ENCODE measurements around the gene JADE2.
"Not testable (repeated sequence)": the region's sequence is repeated elsewhere in the genome, so short reads cannot be mapped to it uniquely, and the experiment has no call there.

Gene JADE2

GRCh38 chr5:134547066-134547465 lies 21.6 kb downstream of the JADE2 start:
- no peak overlapping the region for H3K4me3 ChIP-seq
- H3K27ac ChIP-seq: no peak overlapping the region

GRCh38 chr5:134547579-134547978 lies 22.1 kb downstream of the JADE2 start:
- Histone ChIP-seq H3K27ac (no peak overlapping the region), H3K4me3 (no peak overlapping the region)

DNA sequence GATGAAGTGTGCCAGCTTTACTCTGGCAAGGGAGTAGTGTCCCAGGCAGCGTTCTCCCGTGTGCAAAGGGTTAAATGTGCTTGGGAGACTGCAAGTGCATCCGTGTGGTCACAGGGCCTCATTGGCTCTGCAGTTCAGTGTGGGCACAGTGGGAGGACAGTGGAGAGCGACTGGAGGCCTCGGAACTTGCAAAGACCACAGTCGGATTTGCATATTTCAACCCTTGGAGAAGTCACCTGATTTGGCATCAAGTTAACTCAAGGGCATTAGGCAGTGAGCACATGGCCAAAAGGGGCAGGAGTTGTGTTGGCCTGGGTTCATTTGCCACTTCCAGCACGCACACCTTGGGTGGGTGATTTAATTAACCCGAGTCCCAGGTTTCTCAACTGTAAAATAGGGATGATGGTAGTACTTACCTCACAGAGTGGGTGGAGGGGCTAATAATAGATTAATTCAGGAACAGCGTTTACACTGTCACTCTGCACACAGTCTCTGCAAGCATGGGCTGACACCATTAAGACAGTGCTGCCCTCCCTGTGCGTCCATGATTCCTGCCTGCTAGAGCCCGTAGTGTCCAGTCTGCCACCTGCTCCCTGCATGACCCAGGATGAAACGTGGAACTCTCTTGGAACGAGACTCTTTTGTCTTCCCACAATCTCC lies 22.7 kb downstream of the JADE2 start:
- Histone ChIP-seq H3K4me3 (no peak overlapping the region), H3K27ac (no peak overlapping the region)

DNA sequence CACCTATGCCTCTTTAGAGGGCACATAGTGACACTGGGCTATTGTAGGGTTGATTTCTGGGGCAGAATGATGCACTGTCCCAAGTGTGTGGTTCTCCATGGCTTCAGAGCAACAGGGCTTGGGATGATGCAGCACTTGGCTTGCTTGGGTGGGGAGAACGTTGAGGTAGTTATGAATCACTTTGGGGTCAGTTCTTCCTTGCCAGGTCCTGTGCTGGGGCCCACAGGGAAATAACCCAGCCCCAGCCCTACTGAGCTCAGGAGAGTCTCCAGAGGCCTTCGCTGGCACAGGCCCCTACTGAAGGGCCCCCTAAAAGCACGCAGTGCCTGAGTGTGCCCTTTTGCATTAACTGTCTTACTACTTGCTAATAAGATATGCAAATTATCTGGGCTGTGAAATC lies 24.2 kb downstream of the JADE2 start:
- Histone ChIP-seq H3K27ac (peak overlapping the region in 3 of 21 experiments; percentile 1 to 19 (median 5)), H3K4me3 (no peak overlapping the region)

DNA sequence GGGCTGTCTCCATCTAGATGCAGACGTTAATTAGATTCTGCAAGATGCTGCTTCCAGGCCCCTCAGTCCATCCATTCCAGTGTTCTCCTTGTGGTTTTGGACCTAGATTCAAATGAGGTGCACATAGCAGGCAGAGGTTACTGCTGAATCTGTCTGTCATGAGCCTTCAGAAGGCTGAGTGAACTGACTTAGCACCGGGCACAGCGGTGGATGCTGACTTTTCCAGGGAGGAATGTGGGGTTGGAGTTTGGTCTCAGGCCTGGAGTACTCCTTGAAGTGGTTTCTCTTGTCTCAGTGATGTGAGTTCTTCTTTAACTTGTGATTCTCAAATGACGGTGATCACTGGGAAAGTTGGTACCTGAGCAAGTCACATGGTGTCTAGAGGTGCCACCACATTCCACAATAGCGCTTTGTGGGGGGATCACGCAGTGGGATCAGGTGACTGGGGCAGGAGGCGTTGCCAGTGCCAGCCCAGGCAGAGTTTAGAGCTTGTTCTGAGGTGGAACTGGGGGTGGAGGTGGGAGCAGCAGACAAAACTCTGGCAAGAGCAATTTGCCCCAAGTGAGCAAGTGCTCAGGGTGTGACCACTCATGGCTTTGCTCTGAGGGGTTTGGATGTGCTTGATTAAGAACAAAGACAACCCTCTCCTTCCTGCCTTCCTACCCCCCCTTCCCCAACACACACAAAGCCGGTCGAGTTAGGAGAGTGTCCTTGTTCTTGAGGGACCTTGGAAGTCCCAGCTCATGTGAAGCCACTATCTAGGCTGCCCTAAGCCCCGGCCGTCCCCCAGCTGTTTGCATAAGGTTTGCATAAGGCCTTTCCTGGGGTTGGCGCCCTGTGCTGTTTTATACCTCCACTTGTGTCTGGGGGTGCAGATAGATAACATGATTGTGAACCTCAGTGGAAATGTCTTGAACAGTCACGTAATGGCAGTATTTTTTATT lies 25.1 kb downstream of the JADE2 start:
- Histone ChIP-seq H3K27ac (peak overlapping the region in 3 of 21 experiments; percentile 5 to 45 (median 19)), H3K4me3 (no peak overlapping the region)

- H3K27ac ChIP-seq: peak overlapping the region in 1 of 21 experiments; percentile 14
- no peak overlapping the region for H3K4me3 ChIP-seq
Observed at GRCh38 chr5:134551901-134552300, 26.4 kb downstream of the JADE2 start.

GRCh38 chr5:134552301-134552700 lies 26.8 kb downstream of the JADE2 start:
- Histone ChIP-seq H3K4me3 (no peak overlapping the region), H3K27ac (peak overlapping the region in 1 of 21 experiments; percentile 14)

DNA sequence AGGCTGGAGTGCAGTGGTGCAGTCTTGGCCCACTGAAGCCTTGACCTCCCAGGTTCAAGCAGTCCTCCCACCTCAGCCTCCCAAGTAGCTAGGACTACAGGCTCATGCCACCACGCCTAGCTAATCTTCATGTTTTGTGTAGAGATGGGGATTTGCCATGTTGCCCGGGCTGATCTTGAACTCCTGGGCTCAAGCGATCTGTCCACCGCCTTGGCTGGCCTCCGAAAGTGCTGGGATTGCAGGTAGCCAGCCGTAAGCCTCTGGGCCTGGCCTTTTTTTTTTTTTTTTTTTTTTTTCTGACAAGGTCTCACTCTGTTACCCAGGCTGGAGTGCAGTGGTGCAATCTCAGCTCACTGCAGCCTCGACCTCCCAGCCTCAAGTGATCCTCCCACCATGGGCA lies 27.2 kb downstream of the JADE2 start:
- not testable (repeated sequence) for H3K27ac ChIP-seq

GRCh38 chr5:134553821-134554267 lies 28.4 kb downstream of the JADE2 start:
- H3K27ac ChIP-seq: peak overlapping the region in 11 of 21 experiments; percentile 31 to 80 (median 70)
- no peak overlapping the region for H3K4me3 ChIP-seq

More for the DNA sequence above, 27.2 kb downstream of the JADE2 start:
- H3K4me3 ChIP-seq: not testable (repeated sequence)

DNA sequence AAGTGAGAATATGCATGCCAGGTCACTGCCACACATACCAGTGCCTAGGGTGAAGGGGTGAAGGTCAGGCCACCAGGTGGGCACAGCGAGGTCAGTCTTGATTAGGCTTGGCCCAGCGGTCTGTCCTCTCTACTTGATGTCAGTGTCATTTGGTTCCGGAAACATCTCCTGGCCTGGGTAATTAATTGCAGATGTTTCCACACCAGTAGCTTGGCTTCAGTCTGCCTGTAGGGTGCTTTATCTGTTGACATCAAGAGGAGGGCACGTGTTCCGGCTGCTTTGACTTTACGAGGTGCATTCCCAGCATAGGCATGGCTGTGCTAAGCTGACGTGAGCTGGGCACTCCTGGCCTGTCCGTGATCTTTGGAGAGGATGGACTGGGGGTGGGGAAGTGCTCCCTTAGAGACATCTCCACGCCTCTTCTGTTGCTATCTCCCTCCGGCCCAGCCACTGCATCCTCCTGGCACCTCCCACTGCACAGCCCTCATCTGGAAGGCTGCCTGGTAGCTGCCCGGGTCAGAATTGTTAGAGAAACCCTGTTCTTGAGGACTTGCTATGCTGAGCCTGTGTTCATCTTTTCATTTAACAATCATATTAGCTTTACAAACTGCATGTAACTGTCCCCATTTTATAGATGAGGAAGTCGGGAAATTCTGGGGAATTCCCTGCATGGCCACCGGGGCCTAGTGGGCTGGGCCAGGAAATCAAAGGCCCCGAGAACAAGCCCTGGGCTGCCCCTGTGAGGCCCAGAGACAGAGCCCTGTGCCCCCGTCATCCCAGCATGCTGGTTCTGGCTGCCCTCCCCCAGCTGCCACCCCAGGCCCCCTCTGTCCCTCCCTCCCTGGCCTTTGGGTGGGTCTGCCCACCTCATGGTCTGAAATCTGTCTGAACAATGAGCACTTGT lies 29.1 kb downstream of the JADE2 start:
- Histone ChIP-seq H3K4me3 (no peak overlapping the region), H3K27ac (peak overlapping the region in 17 of 21 experiments; percentile 25 to 80 (median 70))

GRCh38 chr5:134555223-134555889 lies 29.9 kb downstream of the JADE2 start:
- Histone ChIP-seq H3K27ac (peak overlapping the region in 17 of 21 experiments; percentile 25 to 80 (median 70)), H3K4me3 (no peak overlapping the region)

DNA sequence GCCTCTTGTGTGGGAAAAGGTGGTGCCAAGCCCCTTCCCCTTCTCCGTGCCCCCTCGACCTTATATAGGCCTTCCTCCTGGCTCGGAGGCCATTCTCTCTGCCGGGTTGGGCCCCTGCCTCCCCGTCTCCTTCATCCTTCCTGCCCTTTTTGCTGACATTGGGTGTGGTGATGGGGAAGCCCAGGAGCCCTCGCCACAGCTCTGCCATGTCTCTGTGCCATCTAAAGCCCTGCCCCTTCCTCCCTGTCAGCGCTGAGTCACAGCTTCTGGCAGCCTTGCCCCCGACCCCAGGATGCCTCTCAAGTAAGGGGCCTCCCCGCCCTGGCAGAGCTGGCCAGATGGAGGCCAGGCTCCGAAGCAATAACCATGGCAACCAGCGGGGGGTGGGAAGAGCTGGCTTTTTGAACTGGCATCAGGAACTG lies 30.4 kb downstream of the JADE2 start:
- peak overlapping the region in 15 of 21 experiments; percentile 6 to 80 (median 70) for H3K27ac ChIP-seq
- H3K4me3 ChIP-seq: no peak overlapping the region

DNA sequence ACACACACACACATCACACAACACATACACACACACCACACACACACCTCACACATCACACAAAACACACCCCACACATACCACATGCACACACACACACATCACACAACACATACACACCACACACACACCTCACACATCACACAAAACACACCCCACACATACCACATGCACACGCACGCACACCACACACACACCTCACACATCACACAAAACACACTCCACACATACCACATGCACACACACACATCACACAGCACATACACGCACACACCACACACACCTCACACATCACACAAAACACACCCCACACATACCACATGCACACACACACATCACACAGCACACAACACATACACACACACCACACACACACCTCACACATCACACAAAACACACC lies 31.1 kb downstream of the JADE2 start:
- H3K4me3 ChIP-seq, H3K27ac ChIP-seq: not testable (repeated sequence)

GRCh38 chr5:134556994-134557393 lies 31.5 kb downstream of the JADE2 start:
- Histone ChIP-seq H3K27ac (no peak overlapping the region), H3K4me3 (no peak overlapping the region)

DNA sequence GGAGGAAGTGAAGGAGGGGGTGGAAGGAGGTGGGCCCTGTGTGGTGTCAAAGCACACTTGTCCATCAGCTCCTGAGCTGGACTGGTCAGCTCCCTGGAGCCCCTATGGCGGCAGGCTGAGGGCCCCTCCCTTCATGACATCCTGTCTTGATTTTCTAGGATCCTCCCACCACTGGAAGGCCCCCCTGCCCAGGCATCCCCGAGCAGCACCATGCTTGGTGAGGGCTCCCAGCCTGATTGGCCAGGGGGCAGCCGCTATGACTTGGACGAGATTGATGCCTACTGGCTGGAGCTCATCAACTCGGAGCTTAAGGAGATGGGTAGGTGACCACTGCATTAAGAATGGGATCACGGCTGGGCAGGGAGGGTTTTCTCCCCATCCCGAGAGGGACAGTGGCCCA lies 34.2 kb downstream of the JADE2 start:
- Histone ChIP-seq H3K4me3 (no peak overlapping the region), H3K27ac (peak overlapping the region in 1 of 21 experiments; percentile 9)

- no peak overlapping the region for H3K4me3 ChIP-seq
Observed at GRCh38 chr5:134560698-134561097, 35.2 kb downstream of the JADE2 start.

GRCh38 chr5:134561871-134562296 lies 36.4 kb downstream of the JADE2 start:
- Histone ChIP-seq H3K4me3 (no peak overlapping the region), H3K27ac (no peak overlapping the region)

More at GRCh38 chr5:134560698-134561097, 35.2 kb downstream of the JADE2 start:
- H3K27ac ChIP-seq: no peak overlapping the region

DNA sequence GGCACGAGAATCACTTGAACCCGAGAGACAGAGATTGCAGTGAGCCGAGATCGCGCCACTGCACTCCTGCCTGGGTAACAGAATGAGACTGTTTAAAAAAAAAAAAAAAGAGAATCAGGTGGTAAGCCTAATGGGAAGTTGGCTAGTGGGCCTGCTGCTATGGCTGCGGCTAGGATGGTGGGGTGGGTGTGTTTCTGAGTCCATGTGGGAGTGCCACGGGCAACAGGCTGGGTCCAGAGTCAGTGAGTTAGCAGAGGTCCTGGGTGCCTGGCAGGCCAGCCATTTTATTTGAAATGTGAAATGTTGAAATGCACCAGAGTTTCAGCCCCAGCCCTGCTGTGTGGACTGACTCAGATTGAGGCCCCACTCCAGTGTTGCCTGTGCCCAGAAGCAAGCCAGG lies 37.8 kb downstream of the JADE2 start:
- H3K4me3 ChIP-seq: no peak overlapping the region
- no peak overlapping the region for H3K27ac ChIP-seq

DNA sequence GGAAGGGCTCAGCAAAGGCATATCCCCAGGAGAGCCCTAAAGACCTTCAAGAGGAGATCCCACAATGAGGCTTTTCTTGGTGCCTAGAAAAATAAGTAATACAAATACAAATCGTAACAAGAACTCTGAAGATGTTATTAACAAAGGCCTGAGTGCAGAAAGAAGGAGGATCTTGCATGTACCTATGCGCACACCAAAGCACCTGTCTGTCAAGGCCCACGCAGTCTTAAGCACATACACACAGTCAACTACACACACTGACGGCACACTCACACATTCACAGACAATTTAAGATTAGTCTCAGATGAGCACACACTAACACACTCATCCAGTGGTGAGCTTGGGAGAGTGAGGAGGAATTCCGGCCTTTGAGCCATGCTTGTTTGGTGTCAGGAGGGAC lies 38.5 kb downstream of the JADE2 start:
- H3K27ac ChIP-seq: no peak overlapping the region
- H3K4me3 ChIP-seq: no peak overlapping the region

Data from skin epidermis (tissue), 12 donors.